DOHH2 (cell line): ENCODE measurements around the gene TMEM141.
"Not testable (repeated sequence)": the region's sequence is repeated elsewhere in the genome, so short reads cannot be mapped to it uniquely, and the experiment has no call there.

Source experiments
- EZH2phosphoT487 ChIP-seq: fragments of 200-600 bp; sonication (generic); IDR thresholded peaks from 2 replicates; pipeline ENCODE4 v1.6.1; 2017; ENCODE audit warnings: borderline replicate concordance, mild to moderate bottlenecking, antibody characterized with exemption, low read length, moderate library complexity, mixed read lengths
- TF ChIP-seq, protein P1 (sequence below): fragments of 200-600 bp; sonication (generic); IDR thresholded peaks from one replicate; pipeline ENCODE4 v1.5.1; 2014; ENCODE audit warnings: antibody characterized with exemption, mild to moderate bottlenecking, low read depth, low read length; ENCODE audit not compliant: poor library complexity, severe bottlenecking

- TF ChIP-seq, protein P1, sequence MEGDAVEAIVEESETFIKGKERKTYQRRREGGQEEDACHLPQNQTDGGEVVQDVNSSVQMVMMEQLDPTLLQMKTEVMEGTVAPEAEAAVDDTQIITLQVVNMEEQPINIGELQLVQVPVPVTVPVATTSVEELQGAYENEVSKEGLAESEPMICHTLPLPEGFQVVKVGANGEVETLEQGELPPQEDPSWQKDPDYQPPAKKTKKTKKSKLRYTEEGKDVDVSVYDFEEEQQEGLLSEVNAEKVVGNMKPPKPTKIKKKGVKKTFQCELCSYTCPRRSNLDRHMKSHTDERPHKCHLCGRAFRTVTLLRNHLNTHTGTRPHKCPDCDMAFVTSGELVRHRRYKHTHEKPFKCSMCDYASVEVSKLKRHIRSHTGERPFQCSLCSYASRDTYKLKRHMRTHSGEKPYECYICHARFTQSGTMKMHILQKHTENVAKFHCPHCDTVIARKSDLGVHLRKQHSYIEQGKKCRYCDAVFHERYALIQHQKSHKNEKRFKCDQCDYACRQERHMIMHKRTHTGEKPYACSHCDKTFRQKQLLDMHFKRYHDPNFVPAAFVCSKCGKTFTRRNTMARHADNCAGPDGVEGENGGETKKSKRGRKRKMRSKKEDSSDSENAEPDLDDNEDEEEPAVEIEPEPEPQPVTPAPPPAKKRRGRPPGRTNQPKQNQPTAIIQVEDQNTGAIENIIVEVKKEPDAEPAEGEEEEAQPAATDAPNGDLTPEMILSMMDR: not testable (repeated sequence)
- TF ChIP-seq EZH2phosphoT487: not testable (repeated sequence)
Observed at GRCh38 chr9:136786983-136787382, 4.2 kb upstream of the TMEM141 start.
